Activated CD4-positive, alpha-beta T cell treated with anti-CD3 and anti-CD28 coated beads for 4 hours (primary cell): Measurements from ENCODE around the gene FOXO6.

Experiments used
- DNase-seq, 2 donors: peaks; one replicate each; pipeline ENCODE4 v3.0.0-alpha.2; 2020

FOXO6 gene

GRCh38 chr1:41368366-41368765 lies 7.1 kb downstream of the FOXO6 start:
- no peak for DNase-seq

- DNase-seq = no peak
Measured at GRCh38 chr1:41368801-41369200, 7.6 kb downstream of the FOXO6 start.

GRCh38 chr1:41369531-41369930 lies 8.3 kb downstream of the FOXO6 start:
- DNase-seq = no peak

- DNase-seq = no peak
Measured at GRCh38 chr1:41370225-41370624, 9.0 kb downstream of the FOXO6 start.

- no peak for DNase-seq
Measured at GRCh38 chr1:41370756-41371420, 9.7 kb downstream of the FOXO6 start.

GRCh38 chr1:41371630-41372599 lies 10.7 kb downstream of the FOXO6 start:
- DNase-seq = no peak

GRCh38 chr1:41372600-41372993 lies 11.4 kb downstream of the FOXO6 start:
- DNase-seq = no peak

GRCh38 chr1:41373373-41373772 lies 12.1 kb downstream of the FOXO6 start:
- no peak for DNase-seq

GRCh38 chr1:41374711-41375110 lies 13.5 kb downstream of the FOXO6 start:
- DNase-seq = no peak

- no peak for DNase-seq
Measured at GRCh38 chr1:41377397-41377796, 16.2 kb downstream of the FOXO6 start.

GRCh38 chr1:41378222-41378621 lies 17.0 kb downstream of the FOXO6 start:
- DNase-seq = no peak

GRCh38 chr1:41378999-41379737 lies 17.9 kb downstream of the FOXO6 start:
- no peak for DNase-seq

GRCh38 chr1:41379738-41380130 lies 18.5 kb downstream of the FOXO6 start:
- no peak for DNase-seq

- DNase-seq = no peak
Measured at GRCh38 chr1:41380195-41380594, 19.0 kb downstream of the FOXO6 start.

GRCh38 chr1:41380979-41381691 lies 19.9 kb downstream of the FOXO6 start:
- DNase-seq = no peak

- peak; percentile 26 to 45 for DNase-seq
Measured at GRCh38 chr1:41381692-41382479, 20.7 kb downstream of the FOXO6 start.

GRCh38 chr1:41382480-41383090 lies 21.4 kb downstream of the FOXO6 start:
- no peak for DNase-seq

GRCh38 chr1:41383094-41383852 lies 22.0 kb downstream of the FOXO6 start:
- peak; percentile 31 to 48 for DNase-seq

GRCh38 chr1:41384579-41384978 lies 23.3 kb downstream of the FOXO6 start:
- no peak for DNase-seq

GRCh38 chr1:41385398-41386195 lies 24.4 kb downstream of the FOXO6 start:
- no peak for DNase-seq
